Thyroid gland (tissue), 4 donors: ENCODE data around the gene CCND2. TPM values are rescaled to one million over a fixed set of nuclear protein-coding genes. Genes with fewer than 3 reads are reported as not detected.
A peak's percentile ranks its signal among the peaks of the same experiment; 100 is the strongest.

ENCODE experiments used
- DNase-seq, 2 donors: peaks; one replicate each; pipeline ENCODE4 v3.0.0-alpha.2; 2019
- H3K27ac ChIP-seq, 3 donors: fragments of 200-600 bp; sonication (generic); 1 replicate in 2 of 3; 2 replicates in 1 of 3; pipeline ENCODE4 v1.5.1; 2016 to 2019; ENCODE audit warnings: mild to moderate bottlenecking in 1 of 3, moderate library complexity in 1 of 3
- H3K27me3 ChIP-seq: fragments of 200-600 bp; sonication (generic); one replicate; pipeline ENCODE4 v1.5.1; 2019
- H3K36me3 ChIP-seq, 2 donors: fragments of 200-600 bp; sonication (generic); one replicate each; pipeline ENCODE4 v1.5.1; 2016 to 2019
- H3K4me1 ChIP-seq, 2 donors: fragments of 200-600 bp; sonication (generic); one replicate each; pipeline ENCODE4 v1.5.1; 2017 to 2019
- H3K4me3 ChIP-seq, 3 donors: fragments of 200-600 bp; sonication (generic); replicated peaks in 1 of 3; 1 replicate in 2 of 3; 2 replicates in 1 of 3; pipeline ENCODE4 v1.5.1; 2016; ENCODE audit warnings: mild to moderate bottlenecking in 1 of 3
- H3K9me3 ChIP-seq: fragments of 200-600 bp; sonication (generic); one replicate; pipeline ENCODE4 v1.5.1; 2017
- CTCF ChIP-seq, 6 experiments: fragments of 200-600 bp in 3 of 6; fragments of 450-650 bp in 3 of 6; sonication (generic) in 3 of 6; IDR thresholded peaks; one replicate each; pipeline ENCODE4 v1.5.1; 2016 to 2019; ENCODE audit warnings: antibody characterized with exemption in 6 of 6, mild to moderate bottlenecking in 2 of 6, inconsistent platforms in 1 of 6, moderate library complexity in 1 of 6
- POLR2A ChIP-seq, 2 donors: fragments of 450-650 bp; IDR thresholded peaks; one replicate each; pipeline ENCODE4 v1.6.1; 2017; ENCODE audit warnings: antibody characterized with exemption in 2 of 2, mild to moderate bottlenecking in 2 of 2, moderate library complexity in 1 of 2
- WGBS, 2 donors: methylation state at CpG; one replicate each; pipeline ENCODE4 v1.1.5; 2017; 5-methylcytosine and 5-hydroxymethylcytosine counted together
- intact Hi-C: fragments of 100-400 bp; cut with DNase I; formaldehyde crosslinking; loops from one replicate; pipeline ENCODE4 v1.15.1; 2023
- total RNA-seq, 4 donors: library from RNA; depleted of rRNA; stranded (reverse); fragments of >200 nt; gene quantifications; one replicate each; pipeline ENCODE4 v1.2.3, GENCODE V29; 2016

CCND2 gene
- total RNA-seq, 4 donors from 2014 or later: 81.4 to 135 (median 122) TPM

DNA sequence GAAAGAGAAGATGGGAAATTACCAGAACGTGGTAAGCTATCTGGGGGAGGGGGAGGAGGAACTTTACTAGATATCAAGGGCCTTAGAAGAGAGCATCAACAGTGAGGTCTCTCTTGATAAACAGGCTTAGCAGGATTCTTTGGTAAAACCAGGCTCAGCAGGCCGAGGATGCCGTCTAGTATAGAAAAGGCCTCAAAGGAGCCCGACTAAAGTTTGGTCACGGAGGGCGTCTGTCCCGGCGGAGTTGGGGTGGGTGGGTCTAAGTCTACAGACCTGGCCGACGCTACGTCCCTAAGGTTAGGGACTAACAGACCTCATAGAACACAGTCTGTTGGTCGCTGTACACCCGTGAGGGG, 46.9 kb downstream of the CCND2 start:
- Histone ChIP-seq H3K36me3 (no peaks in the 10 kb centered on the region), H3K27ac (peak overlapping the region; percentile 52 to 77 (median 76)), H3K27me3 (no peaks in the 10 kb centered on the region), H3K9me3 (no peaks in the 10 kb centered on the region), H3K4me3 (peak overlapping the region in 2 of 3 donors; percentile 25 to 78), H3K4me1 (peaks cover 7% of the 10 kb centered on the region in 2 donors)
- no peak for DNase-seq
- TF ChIP-seq POLR2A (IDR thresholded peaks at IDR 0.05): no peak
- TF ChIP-seq CTCF (IDR thresholded peaks at IDR 0.05): no peak
- intact Hi-C loops: no loop called here
- 0% methylated on average over 8 to 13 of the region's 13 CpGs for WGBS, 2 donors

GRCh38 chr12:4320853-4321701, 47.5 kb downstream of the CCND2 start, which contains the start of gene TIGAR:
TSS of gene TIGAR (plus strand) at chr12:4321213. CDS start at chr12:4321272, 59 bp downstream.
- Histone ChIP-seq H3K9me3 (no peaks in the 10 kb centered on the region), H3K36me3 (no peaks in the 10 kb centered on the region), H3K4me1 (peaks cover 7% of the 10 kb centered on the region in 2 donors), H3K27ac (peak within 1 kb of the TSS; percentile 52 to 77 (median 76)), H3K27me3 (no peaks in the 10 kb centered on the region), H3K4me3 (peak within 1 kb of the TSS; percentile 69 to 93 (median 78))
- peak; percentile 94 to 95 for DNase-seq
- WGBS, 2 donors: 1% methylated on average over 24 to 55 of the region's 76 CpGs
- intact Hi-C loops: no loop called here
- TF ChIP-seq CTCF (IDR thresholded peaks at IDR 0.05): no peak
- peak in 1 of 2 donors; percentile 88 for TF ChIP-seq POLR2A (IDR thresholded peaks at IDR 0.05)

DNA sequence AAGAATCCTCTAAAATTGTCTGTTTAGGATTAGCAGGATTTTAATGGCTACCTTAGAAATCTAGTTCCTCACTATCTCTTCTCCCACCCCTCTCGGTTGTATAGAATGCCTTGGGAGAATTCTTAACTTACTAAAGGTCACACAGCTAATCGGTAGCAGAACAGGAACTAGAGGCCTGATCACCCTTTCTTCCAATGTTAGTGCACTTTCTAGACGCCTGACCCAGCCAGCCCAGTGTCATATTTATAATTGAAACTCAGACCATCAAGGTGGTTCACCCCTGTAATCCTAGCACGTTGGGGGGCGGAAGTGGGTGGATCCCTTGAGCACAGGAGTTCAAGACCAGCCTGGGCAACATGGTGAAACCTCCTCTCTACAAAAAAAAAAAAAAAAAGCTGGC, 49.2 kb downstream of the CCND2 start:
- Histone ChIP-seq H3K27ac (no peak overlapping the region), H3K36me3 (no peaks in the 10 kb centered on the region), H3K27me3 (no peaks in the 10 kb centered on the region), H3K9me3 (no peaks in the 10 kb centered on the region), H3K4me3 (no peak overlapping the region), H3K4me1 (peaks cover 7% of the 10 kb centered on the region in 2 donors)
- intact Hi-C loops: no loop called here
- TF ChIP-seq CTCF (IDR thresholded peaks at IDR 0.05): no peak
- TF ChIP-seq POLR2A (IDR thresholded peaks at IDR 0.05): no peak
- no peak for DNase-seq
- WGBS, 2 donors: 79 to 89% methylated on average over 5 of the region's 5 CpGs

Other genes starting within 250 kb of the CCND2 start
- 1 to 10 TPM; 4.0 to 6.3 (median 5.4) TPM for gene TIGAR, start 47.5 kb downstream of the CCND2 start, total RNA-seq
- not detected for gene FGF23, start 106.0 kb downstream of the CCND2 start, total RNA-seq
- gene FGF6, start 172.1 kb downstream of the CCND2 start, total RNA-seq: not detected